Ascending aorta (tissue), 2 donors: ENCODE data around the gene PPM1D. TPM values are rescaled to one million over a fixed set of nuclear protein-coding genes. Genes with fewer than 3 reads are reported as not detected.

Experiments used
- DNase-seq, 2 donors: peaks; one replicate each; pipeline ENCODE4 v3.0.0-alpha.2; 2019; ENCODE audit warnings: low spot score in 2 of 2
- H3K27ac ChIP-seq, 2 donors: fragments of 200-600 bp; sonication (generic); one replicate each; pipeline ENCODE4 v1.5.1; 2016 to 2017; ENCODE audit warnings: mild to moderate bottlenecking in 1 of 2
- H3K27me3 ChIP-seq: fragments of 200-600 bp; sonication (generic); one replicate; pipeline ENCODE4 v1.5.1; 2017
- H3K36me3 ChIP-seq, 2 donors: fragments of 200-600 bp; sonication (generic); one replicate each; pipeline ENCODE4 v1.5.1; 2016
- H3K4me1 ChIP-seq, 2 donors: fragments of 200-600 bp; sonication (generic); one replicate each; pipeline ENCODE4 v1.5.1; 2016 to 2017; ENCODE audit warnings: mild to moderate bottlenecking in 1 of 2
- H3K4me3 ChIP-seq, 2 donors: fragments of 200-600 bp; sonication (generic); one replicate each; pipeline ENCODE4 v1.5.1; 2016 to 2017; ENCODE audit warnings: mild to moderate bottlenecking in 1 of 2
- H3K9me3 ChIP-seq, 2 donors: fragments of 200-600 bp; sonication (generic); one replicate each; pipeline ENCODE4 v1.5.1; 2016
- intact Hi-C: fragments of 100-400 bp; cut with DNase I; formaldehyde crosslinking; loops from one replicate; pipeline ENCODE4 v1.15.1; 2023
- total RNA-seq: library from RNA; depleted of rRNA; stranded (reverse); fragments of >200 nt; gene quantifications from one replicate; pipeline ENCODE4 v1.1.0, GENCODE V29; 2016
- TF ChIP-seq, protein P1 (sequence below), 3 experiments: fragments of 200-600 bp in 2 of 3; fragments of 450-650 bp in 1 of 3; sonication (generic) in 2 of 3; IDR thresholded peaks; one replicate each; pipeline ENCODE4 v1.5.1; 2016 to 2019; ENCODE audit warnings: antibody characterized with exemption in 3 of 3, mild to moderate bottlenecking in 1 of 3, moderate library complexity in 1 of 3

The PPM1D gene
- total RNA-seq, 1 donor from 2014 or later: 6.0 TPM

- Histone ChIP-seq H3K4me3 (no peak overlapping the region), H3K36me3 (peaks cover 6 to 33% of the 10 kb centered on the region in 2 donors), H3K4me1 (no peaks in the 10 kb centered on the region), H3K27ac (no peak overlapping the region), H3K9me3 (no peaks in the 10 kb centered on the region), H3K27me3 (no peaks in the 10 kb centered on the region)
- TF ChIP-seq, protein P1, sequence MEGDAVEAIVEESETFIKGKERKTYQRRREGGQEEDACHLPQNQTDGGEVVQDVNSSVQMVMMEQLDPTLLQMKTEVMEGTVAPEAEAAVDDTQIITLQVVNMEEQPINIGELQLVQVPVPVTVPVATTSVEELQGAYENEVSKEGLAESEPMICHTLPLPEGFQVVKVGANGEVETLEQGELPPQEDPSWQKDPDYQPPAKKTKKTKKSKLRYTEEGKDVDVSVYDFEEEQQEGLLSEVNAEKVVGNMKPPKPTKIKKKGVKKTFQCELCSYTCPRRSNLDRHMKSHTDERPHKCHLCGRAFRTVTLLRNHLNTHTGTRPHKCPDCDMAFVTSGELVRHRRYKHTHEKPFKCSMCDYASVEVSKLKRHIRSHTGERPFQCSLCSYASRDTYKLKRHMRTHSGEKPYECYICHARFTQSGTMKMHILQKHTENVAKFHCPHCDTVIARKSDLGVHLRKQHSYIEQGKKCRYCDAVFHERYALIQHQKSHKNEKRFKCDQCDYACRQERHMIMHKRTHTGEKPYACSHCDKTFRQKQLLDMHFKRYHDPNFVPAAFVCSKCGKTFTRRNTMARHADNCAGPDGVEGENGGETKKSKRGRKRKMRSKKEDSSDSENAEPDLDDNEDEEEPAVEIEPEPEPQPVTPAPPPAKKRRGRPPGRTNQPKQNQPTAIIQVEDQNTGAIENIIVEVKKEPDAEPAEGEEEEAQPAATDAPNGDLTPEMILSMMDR (IDR thresholded peaks at IDR 0.05): no peak
- no peak for DNase-seq
- intact Hi-C loops: no loop called here
Observed at GRCh38 chr17:60645918-60646523, 46.0 kb downstream of the PPM1D start.

- TF ChIP-seq, protein P1 (IDR thresholded peaks at IDR 0.05): no peak
- no peaks in the 10 kb centered on the region for H3K27me3 ChIP-seq
- H3K27ac ChIP-seq: no peak overlapping the region
- intact Hi-C loops: no loop called here
- DNase-seq: no peak
- H3K4me3 ChIP-seq: no peak overlapping the region
- H3K4me1 ChIP-seq: no peaks in the 10 kb centered on the region
- peaks cover 6 to 34% of the 10 kb centered on the region in 2 donors for H3K36me3 ChIP-seq
- H3K9me3 ChIP-seq: no peaks in the 10 kb centered on the region
Observed at GRCh38 chr17:60646701-60647100, 46.7 kb downstream of the PPM1D start.

DNA sequence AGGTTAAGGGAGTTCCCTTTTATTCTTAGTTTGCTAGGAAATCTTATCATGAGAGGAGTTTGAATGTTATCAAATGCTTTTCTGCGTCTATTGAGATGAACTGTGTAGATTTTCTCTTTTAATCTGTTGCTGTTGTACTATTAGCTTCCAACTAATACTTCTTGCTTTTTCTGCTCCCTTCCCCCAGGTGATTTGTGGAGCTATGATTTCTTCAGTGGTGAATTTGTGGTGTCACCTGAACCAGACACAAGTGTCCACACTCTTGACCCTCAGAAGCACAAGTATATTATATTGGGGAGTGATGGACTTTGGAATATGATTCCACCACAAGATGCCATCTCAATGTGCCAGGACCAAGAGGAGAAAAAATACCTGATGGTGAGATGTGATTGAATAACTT, 47.7 kb downstream of the PPM1D start:
- intact Hi-C loops: no loop called here
- DNase-seq: no peak

GRCh38 chr17:60652454-60653247, 52.7 kb downstream of the PPM1D start:
- intact Hi-C loops: no loop called here
- peaks cover 6 to 38% of the 10 kb centered on the region in 2 donors for H3K36me3 ChIP-seq
- TF ChIP-seq, protein P1 (IDR thresholded peaks at IDR 0.05): no peak
- no peak overlapping the region for H3K27ac ChIP-seq
- DNase-seq: no peak
- H3K4me1 ChIP-seq: no peaks in the 10 kb centered on the region
- H3K27me3 ChIP-seq: no peaks in the 10 kb centered on the region
- no peak overlapping the region for H3K4me3 ChIP-seq
- H3K9me3 ChIP-seq: no peaks in the 10 kb centered on the region

More for the DNA sequence above, 47.7 kb downstream of the PPM1D start:
- Histone ChIP-seq H3K27ac (no peak overlapping the region), H3K4me3 (no peak overlapping the region), H3K9me3 (no peaks in the 10 kb centered on the region), H3K27me3 (no peaks in the 10 kb centered on the region), H3K36me3 (peaks cover 6 to 34% of the 10 kb centered on the region in 2 donors), H3K4me1 (no peaks in the 10 kb centered on the region)
- TF ChIP-seq, protein P1 (IDR thresholded peaks at IDR 0.05): no peak

DNA sequence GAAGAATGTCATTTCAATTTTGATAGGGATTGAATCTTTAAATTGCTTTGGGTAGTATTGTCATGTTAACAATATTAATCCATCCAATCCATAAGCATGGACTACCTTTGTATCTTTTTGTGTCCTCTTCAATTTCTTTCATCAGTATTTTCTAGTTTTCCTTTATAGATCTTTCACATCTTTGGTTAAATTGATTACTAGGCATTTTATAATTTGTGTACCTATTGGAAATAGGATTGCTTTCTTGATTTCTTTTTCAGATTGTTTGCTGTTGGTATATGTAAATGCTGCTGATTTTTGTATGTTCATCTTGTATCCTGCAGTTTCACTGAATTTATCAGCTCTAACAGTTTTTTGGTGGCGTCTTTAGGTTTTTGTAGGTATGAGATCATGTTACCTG, 53.6 kb downstream of the PPM1D start:
- intact Hi-C loops: no loop called here

More for the DNA sequence above, 53.6 kb downstream of the PPM1D start:
- H3K36me3 ChIP-seq: peaks cover 6 to 38% of the 10 kb centered on the region in 2 donors
- H3K27me3 ChIP-seq: no peaks in the 10 kb centered on the region
- no peaks in the 10 kb centered on the region for H3K9me3 ChIP-seq
- DNase-seq: no peak
- no peak overlapping the region for H3K27ac ChIP-seq
- no peaks in the 10 kb centered on the region for H3K4me1 ChIP-seq
- H3K4me3 ChIP-seq: no peak overlapping the region
- TF ChIP-seq, protein P1 (IDR thresholded peaks at IDR 0.05): no peak
